SK-N-SH treated with all-trans-retinoic acid at 6 μM for 48 hours (cell line): ENCODE results near the gene AHCY.

Experiments
- ATAC-seq: fragments of 200-7000 bp; cut with Tn5 transposase; 3 replicates; pipeline ENCODE4 v1.9.1; 2020; ENCODE audit warnings: mild to moderate bottlenecking, moderate library complexity
- ARNTL ChIP-seq: fragments of 450-650 bp; formaldehyde crosslinking; IDR thresholded peaks from 2 replicates; pipeline ENCODE4 v1.5.0; 2020; ENCODE audit warnings: low read depth, mild to moderate bottlenecking, moderate library complexity, borderline replicate concordance
- BACH2 ChIP-seq: fragments of 250-450 bp; sonication (Bioruptor Pico); IDR thresholded peaks from 2 replicates; pipeline ENCODE4 v1.9.0; 2021; ENCODE audit warnings: mild to moderate bottlenecking, borderline replicate concordance
- CREB5 ChIP-seq: fragments of 250-450 bp; sonication (Bioruptor Pico); IDR thresholded peaks from 2 replicates; pipeline ENCODE4 v1.5.1; 2020; ENCODE audit warnings: low read depth, mild to moderate bottlenecking, moderate library complexity
- CSDC2 ChIP-seq: fragments of 250-450 bp; sonication (Bioruptor Pico); IDR thresholded peaks from 2 replicates; pipeline ENCODE4 v1.5.0; 2020; ENCODE audit warnings: mild to moderate bottlenecking, moderate library complexity
- ESRRG ChIP-seq: fragments of 250-450 bp; sonication (Bioruptor Pico); IDR thresholded peaks from 2 replicates; pipeline ENCODE4 v1.6.1; 2021; ENCODE audit warnings: mild to moderate bottlenecking
- GLIS3 ChIP-seq: fragments of 250-450 bp; sonication (Bioruptor Pico); IDR thresholded peaks from 2 replicates; pipeline ENCODE4 v1.5.0; 2020; ENCODE audit warnings: mild to moderate bottlenecking, moderate library complexity
- ISL1 ChIP-seq: fragments of 250-450 bp; sonication (Bioruptor Pico); IDR thresholded peaks from 2 replicates; pipeline ENCODE4 v2.1.2; 2022; ENCODE audit warnings: mild to moderate bottlenecking, moderate library complexity
- OSR1 ChIP-seq: fragments of 250-450 bp; sonication (Bioruptor Pico); IDR thresholded peaks from 2 replicates; pipeline ENCODE4 v1.8.0; 2022; ENCODE audit warnings: moderate library complexity, mild to moderate bottlenecking, inconsistent platforms
- PPARA ChIP-seq: fragments of 250-450 bp; sonication (Bioruptor Pico); IDR thresholded peaks from 2 replicates; pipeline ENCODE4 v1.5.0; 2020; ENCODE audit warnings: mild to moderate bottlenecking, borderline replicate concordance
- RARB ChIP-seq: fragments of 250-450 bp; sonication (Bioruptor Pico); IDR thresholded peaks from 2 replicates; pipeline ENCODE4 v1.8.0; 2021; ENCODE audit warnings: mild to moderate bottlenecking, moderate library complexity
- SNAI2 ChIP-seq: fragments of 250-450 bp; sonication (Bioruptor Pico); IDR thresholded peaks from 2 replicates; pipeline ENCODE4 v1.5.0; 2020; ENCODE audit warnings: mild to moderate bottlenecking, moderate library complexity
- TCF4 ChIP-seq: fragments of 250-450 bp; sonication (Bioruptor Pico); IDR thresholded peaks from 2 replicates; pipeline ENCODE4 v1.8.0; 2021; ENCODE audit warnings: mild to moderate bottlenecking, moderate library complexity, borderline replicate concordance
- TOX ChIP-seq: fragments of 250-450 bp; sonication (Bioruptor Pico); IDR thresholded peaks from 2 replicates; pipeline ENCODE4 v1.8.0; 2021; ENCODE audit warnings: mild to moderate bottlenecking, moderate library complexity, borderline replicate concordance
- ZFP3 ChIP-seq: fragments of 250-450 bp; sonication (Bioruptor Pico); IDR thresholded peaks from 2 replicates; pipeline ENCODE4 v1.5.0; 2020; ENCODE audit warnings: mild to moderate bottlenecking, moderate library complexity
- ZFP30 ChIP-seq: fragments of 450-650 bp; formaldehyde crosslinking; IDR thresholded peaks from 2 replicates; pipeline ENCODE4 v1.5.0; 2022; ENCODE audit warnings: mild to moderate bottlenecking, moderate library complexity
- ZNF565 ChIP-seq: fragments of 450-650 bp; formaldehyde crosslinking; conservative IDR thresholded peaks from 2 replicates; pipeline ENCODE4 v1.5.0; 2020; ENCODE audit warnings: low read depth, mild to moderate bottlenecking, moderate library complexity
- ZNF70 ChIP-seq: fragments of 450-650 bp; formaldehyde crosslinking; IDR thresholded peaks from 2 replicates; pipeline ENCODE4 v1.5.0; 2020; ENCODE audit warnings: mild to moderate bottlenecking, moderate library complexity
- ZNF8 ChIP-seq: fragments of 450-650 bp; formaldehyde crosslinking; IDR thresholded peaks from 2 replicates; pipeline ENCODE4 v1.5.0; 2020; ENCODE audit warnings: mild to moderate bottlenecking, moderate library complexity
- TF ChIP-seq, protein P1 (sequence below): fragments of 250-450 bp; sonication (Bioruptor Pico); IDR thresholded peaks from 2 replicates; pipeline ENCODE4 v1.5.0; 2020; ENCODE audit warnings: mild to moderate bottlenecking, moderate library complexity
- TF ChIP-seq, protein P2 (sequence below): fragments of 250-450 bp; sonication (Bioruptor Pico); IDR thresholded peaks from 2 replicates; pipeline ENCODE4 v1.8.0; 2020; ENCODE audit warnings: mild to moderate bottlenecking, moderate library complexity, borderline replicate concordance
- TF ChIP-seq, protein P3 (sequence below): fragments of 250-450 bp; sonication (Bioruptor Pico); IDR thresholded peaks from 2 replicates; pipeline ENCODE4 v1.5.1; 2021; ENCODE audit warnings: mild to moderate bottlenecking, moderate library complexity

AHCY gene

DNA sequence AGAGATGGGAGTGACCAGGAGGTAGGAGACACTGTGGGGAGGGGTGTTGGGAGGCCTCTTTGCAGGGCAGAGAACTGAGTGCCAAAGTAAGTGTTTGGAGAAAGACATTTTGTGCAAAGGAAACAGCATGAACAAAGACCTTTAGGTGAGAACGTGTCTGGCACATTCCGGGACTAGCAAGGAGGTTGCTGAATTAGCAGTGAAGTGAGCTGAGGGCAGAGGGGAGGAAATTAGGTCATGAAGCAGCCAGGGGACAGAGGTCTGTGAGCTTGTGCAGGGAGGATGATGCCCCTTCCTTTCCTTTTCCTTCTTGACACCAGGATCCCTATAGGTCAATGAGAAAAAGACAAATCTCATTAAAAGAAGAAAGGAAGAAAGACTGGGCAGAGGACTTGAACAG, 21.4 kb upstream of the AHCY start:
- no peak for ATAC-seq

DNA sequence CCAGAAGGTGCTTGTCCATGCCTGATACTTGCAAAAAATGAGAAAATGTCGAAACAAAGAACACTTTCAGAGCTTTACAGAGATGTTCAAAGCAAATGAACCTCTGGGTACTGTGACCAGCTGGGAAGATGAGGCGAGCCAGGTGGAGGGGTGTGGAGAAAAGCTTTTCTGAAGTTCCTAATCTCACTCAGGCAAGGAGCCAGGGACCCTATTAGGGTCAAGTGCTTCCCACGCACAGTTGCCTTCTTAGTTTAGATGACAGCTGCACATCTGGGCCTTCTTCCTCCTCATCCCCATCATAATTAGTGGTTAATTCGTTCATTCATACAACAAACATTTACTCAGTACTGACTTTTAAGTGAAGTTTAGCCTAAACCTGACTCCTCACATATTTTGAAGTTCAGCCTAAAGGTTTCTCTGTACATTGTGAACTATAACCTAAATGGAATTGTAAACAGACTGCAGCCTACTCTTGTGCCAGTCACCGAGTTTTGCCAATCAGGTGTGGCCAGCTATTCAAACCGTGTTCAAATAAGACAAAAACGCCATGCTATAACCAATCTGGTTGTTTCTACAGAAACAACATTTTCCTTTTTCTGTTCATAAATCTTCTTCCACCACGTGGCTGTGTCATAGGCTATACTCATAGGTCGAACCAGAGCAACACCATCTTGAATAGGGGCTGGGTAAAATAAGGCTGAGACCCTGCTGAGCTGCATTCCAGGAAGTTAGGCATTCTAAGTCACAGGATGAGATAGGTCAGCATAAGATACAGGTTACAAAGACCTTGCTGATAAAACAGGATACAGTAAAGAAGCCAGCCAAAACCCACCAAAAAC, 19.3 kb upstream of the AHCY start:
- ATAC-seq, result no peak
- no peak for TF ChIP-seq OSR1 (CRISPR knock-in tag)
- TF ChIP-seq ZNF70 (CRISPR knock-in tag), result no peak
- no peak for TF ChIP-seq SNAI2 (CRISPR knock-in tag)
- TF ChIP-seq, protein P1, sequence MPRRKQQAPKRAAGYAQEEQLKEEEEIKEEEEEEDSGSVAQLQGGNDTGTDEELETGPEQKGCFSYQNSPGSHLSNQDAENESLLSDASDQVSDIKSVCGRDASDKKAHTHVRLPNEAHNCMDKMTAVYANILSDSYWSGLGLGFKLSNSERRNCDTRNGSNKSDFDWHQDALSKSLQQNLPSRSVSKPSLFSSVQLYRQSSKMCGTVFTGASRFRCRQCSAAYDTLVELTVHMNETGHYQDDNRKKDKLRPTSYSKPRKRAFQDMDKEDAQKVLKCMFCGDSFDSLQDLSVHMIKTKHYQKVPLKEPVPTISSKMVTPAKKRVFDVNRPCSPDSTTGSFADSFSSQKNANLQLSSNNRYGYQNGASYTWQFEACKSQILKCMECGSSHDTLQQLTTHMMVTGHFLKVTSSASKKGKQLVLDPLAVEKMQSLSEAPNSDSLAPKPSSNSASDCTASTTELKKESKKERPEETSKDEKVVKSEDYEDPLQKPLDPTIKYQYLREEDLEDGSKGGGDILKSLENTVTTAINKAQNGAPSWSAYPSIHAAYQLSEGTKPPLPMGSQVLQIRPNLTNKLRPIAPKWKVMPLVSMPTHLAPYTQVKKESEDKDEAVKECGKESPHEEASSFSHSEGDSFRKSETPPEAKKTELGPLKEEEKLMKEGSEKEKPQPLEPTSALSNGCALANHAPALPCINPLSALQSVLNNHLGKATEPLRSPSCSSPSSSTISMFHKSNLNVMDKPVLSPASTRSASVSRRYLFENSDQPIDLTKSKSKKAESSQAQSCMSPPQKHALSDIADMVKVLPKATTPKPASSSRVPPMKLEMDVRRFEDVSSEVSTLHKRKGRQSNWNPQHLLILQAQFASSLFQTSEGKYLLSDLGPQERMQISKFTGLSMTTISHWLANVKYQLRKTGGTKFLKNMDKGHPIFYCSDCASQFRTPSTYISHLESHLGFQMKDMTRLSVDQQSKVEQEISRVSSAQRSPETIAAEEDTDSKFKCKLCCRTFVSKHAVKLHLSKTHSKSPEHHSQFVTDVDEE (CRISPR knock-in tag), result no peak
- TF ChIP-seq CSDC2 (CRISPR knock-in tag), result no peak
- TF ChIP-seq CREB5, result no peak
- TF ChIP-seq ZFP3, result no peak
- TF ChIP-seq ZFP30 (CRISPR knock-in tag), result no peak
- TF ChIP-seq ARNTL (CRISPR knock-in tag), result no peak
- TF ChIP-seq BACH2 (CRISPR knock-in tag), result no peak
- TF ChIP-seq PPARA, result no peak
- no peak for TF ChIP-seq ISL1 (CRISPR knock-in tag)
- TF ChIP-seq TCF4 (CRISPR knock-in tag), result no peak
- TF ChIP-seq, protein P2, sequence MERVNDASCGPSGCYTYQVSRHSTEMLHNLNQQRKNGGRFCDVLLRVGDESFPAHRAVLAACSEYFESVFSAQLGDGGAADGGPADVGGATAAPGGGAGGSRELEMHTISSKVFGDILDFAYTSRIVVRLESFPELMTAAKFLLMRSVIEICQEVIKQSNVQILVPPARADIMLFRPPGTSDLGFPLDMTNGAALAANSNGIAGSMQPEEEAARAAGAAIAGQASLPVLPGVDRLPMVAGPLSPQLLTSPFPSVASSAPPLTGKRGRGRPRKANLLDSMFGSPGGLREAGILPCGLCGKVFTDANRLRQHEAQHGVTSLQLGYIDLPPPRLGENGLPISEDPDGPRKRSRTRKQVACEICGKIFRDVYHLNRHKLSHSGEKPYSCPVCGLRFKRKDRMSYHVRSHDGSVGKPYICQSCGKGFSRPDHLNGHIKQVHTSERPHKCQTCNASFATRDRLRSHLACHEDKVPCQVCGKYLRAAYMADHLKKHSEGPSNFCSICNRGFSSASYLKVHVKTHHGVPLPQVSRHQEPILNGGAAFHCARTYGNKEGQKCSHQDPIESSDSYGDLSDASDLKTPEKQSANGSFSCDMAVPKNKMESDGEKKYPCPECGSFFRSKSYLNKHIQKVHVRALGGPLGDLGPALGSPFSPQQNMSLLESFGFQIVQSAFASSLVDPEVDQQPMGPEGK (CRISPR knock-in tag), result no peak
- TF ChIP-seq ESRRG (CRISPR knock-in tag), result no peak
- no peak for TF ChIP-seq ZNF8
- no peak for TF ChIP-seq RARB (CRISPR knock-in tag)
- no peak for TF ChIP-seq TOX (CRISPR knock-in tag)
- TF ChIP-seq, protein P3, sequence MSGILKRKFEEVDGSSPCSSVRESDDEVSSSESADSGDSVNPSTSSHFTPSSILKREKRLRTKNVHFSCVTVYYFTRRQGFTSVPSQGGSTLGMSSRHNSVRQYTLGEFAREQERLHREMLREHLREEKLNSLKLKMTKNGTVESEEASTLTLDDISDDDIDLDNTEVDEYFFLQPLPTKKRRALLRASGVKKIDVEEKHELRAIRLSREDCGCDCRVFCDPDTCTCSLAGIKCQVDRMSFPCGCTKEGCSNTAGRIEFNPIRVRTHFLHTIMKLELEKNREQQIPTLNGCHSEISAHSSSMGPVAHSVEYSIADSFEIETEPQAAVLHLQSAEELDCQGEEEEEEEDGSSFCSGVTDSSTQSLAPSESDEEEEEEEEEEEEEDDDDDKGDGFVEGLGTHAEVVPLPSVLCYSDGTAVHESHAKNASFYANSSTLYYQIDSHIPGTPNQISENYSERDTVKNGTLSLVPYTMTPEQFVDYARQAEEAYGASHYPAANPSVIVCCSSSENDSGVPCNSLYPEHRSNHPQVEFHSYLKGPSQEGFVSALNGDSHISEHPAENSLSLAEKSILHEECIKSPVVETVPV (CRISPR knock-in tag), result no peak

More for the DNA sequence above, 21.4 kb upstream of the AHCY start:
- TF ChIP-seq ISL1 (CRISPR knock-in tag) (no peak), ZFP30 (CRISPR knock-in tag) (no peak), GLIS3 (CRISPR knock-in tag) (no peak), ZNF565 (CRISPR knock-in tag) (no peak), ZNF70 (CRISPR knock-in tag) (no peak), ARNTL (CRISPR knock-in tag) (no peak)
- TF ChIP-seq, protein P3 (CRISPR knock-in tag), result no peak
- TF ChIP-seq, protein P1 (CRISPR knock-in tag), result no peak
- TF ChIP-seq, protein P2 (CRISPR knock-in tag), result no peak
